GM19463 (cell line): Measurements from ENCODE around the gene HAUS5.
"Not testable (repeated sequence)": the region's sequence is repeated elsewhere in the genome, so short reads cannot be mapped to it uniquely, and the experiment has no call there.

Experiments
- ATAC-seq: cut with Tn5 transposase; IDR thresholded peaks from one replicate; pipeline ENCODE4 v1.9.1; 2021; ENCODE audit warnings: mild to moderate bottlenecking, moderate library complexity; ENCODE audit not compliant: unreplicated experiment

The HAUS5 gene

DNA sequence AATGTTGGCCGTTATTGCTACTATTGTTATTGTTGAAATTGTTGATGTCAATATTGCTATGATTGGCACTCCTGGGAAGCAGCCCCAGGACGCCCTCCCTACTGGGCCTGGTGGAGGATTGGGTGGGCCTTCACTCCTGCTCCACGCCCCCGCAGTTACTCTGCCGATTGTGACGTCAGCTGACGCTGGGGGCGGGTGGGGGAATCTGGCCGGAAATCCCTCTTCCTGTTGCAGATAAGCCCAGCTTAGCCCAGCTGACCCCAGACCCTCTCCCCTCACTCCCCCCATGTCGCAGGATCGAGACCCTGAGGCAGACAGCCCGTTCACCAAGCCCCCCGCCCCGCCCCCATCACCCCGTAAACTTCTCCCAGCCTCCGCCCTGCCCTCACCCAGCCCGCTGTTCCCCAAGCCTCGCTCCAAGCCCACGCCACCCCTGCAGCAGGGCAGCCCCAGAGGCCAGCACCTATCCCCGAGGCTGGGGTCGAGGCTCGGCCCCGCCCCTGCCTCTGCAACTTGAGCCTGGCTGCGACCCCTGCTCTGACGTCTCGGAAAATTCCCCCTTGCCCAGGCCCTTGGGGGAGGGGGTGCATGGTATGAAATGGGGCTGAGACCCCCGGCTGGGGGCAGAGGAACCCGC is 29.1 kb downstream of the HAUS5 start, which contains the start of gene ETV2:
ETV2 (plus strand) TSS at position 231 of the 637 bp plus-strand sequence. CDS start 716 bp downstream, outside the sequence.
- ATAC-seq: no peak

DNA sequence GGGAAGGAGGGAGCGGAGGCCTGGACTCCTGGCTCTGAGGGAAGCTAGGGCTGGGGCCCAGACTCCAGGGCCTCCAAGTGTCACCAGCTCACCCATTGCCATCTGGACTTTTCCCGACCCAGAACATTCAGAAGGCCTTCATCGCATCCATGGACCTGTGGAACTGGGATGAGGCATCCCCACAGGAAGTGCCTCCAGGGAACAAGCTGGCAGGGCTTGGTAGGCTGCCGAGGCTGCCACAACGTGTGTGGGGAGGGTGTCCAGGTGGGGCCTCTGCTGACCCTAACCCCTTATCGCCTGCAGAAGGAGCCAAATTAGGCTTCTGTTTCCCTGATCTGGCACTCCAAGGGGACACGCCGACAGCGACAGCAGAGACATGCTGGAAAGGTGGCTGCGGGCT is 29.8 kb downstream of the HAUS5 start:
- ATAC-seq: no peak

DNA sequence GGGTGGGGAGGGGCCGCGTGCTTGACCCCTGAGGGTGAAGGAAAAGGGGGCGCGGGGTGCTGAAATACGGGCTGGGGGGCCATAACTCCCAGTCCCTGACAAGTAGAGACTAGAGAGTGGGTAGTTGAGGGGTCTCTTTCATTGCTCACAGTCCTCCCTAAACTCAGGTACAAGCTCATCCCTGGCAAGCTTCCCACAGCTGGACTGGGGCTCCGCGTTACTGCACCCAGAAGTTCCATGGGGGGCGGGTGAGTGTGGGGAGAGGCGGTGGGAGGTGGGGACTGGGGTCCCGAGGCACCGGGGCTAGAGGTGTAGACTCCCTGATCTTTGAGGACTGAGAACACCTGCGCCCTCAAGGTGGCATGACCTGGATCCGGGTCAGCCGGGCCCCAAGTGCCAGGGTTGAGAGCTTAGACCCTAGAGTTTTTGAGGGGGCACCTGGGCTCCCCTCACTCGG is 30.3 kb downstream of the HAUS5 start:
- no peak for ATAC-seq

DNA sequence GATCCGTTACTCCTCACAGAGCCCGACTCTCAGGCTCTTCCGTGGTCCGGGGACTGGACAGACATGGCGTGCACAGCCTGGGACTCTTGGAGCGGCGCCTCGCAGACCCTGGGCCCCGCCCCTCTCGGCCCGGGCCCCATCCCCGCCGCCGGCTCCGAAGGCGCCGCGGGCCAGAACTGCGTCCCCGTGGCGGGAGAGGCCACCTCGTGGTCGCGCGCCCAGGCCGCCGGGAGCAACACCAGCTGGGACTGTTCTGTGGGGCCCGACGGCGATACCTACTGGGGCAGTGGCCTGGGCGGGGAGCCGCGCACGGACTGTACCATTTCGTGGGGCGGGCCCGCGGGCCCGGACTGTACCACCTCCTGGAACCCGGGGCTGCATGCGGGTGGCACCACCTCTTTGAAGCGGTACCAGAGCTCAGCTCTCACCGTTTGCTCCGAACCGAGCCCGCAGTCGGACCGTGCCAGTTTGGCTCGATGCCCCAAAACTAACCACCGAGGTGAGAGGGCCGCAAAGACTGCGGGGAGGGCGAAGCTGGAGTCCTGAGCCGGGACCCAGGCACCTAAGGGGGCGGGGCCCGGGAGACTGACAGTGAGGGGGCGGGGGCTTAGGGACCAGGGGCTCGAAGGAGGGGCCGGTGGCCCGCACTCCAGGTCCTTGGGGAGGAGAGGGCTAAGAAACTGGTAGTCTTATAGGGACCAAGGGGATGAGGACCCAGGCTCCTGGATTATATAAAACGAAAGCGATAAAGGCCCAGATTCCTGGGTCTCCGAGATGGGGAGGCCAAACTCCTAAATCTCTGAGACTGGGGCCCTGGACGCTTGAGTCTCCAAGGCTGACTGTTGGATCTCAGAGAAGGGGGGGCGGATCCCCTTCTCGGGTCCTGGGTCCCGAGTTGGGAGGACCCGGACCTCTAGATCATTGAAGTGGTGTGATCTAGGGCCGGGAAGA is 31.0 kb downstream of the HAUS5 start:
- ATAC-seq: peak; percentile 34

DNA sequence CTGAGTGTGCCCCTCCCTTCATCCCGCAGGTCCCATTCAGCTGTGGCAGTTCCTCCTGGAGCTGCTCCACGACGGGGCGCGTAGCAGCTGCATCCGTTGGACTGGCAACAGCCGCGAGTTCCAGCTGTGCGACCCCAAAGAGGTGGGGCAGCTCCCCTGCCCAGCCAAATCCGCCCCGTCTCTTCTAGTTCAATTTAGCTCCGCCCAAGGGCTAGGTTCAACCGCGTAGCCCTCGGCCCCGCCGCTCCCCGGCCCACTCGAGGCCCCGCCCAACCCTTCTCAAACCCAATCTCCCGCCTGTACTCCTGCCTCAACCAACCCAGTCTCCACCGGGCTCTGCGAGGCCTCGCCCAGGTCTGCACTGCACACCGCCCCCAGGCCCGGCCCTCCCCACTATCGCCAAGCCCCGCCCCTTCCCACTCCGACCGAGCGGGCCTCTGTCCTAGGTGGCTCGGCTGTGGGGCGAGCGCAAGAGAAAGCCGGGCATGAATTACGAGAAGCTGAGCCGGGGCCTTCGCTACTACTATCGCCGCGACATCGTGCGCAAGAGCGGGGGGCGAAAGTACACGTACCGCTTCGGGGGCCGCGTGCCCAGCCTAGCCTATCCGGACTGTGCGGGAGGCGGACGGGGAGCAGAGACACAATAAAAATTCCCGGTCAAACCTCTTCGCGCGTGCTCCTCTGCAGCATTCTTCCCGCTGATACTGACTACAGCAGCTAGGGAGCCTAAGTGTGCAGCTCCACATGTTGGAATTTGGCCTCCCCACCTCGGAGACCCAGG is 31.9 kb downstream of the HAUS5 start:
- peak; percentile 63 for ATAC-seq

DNA sequence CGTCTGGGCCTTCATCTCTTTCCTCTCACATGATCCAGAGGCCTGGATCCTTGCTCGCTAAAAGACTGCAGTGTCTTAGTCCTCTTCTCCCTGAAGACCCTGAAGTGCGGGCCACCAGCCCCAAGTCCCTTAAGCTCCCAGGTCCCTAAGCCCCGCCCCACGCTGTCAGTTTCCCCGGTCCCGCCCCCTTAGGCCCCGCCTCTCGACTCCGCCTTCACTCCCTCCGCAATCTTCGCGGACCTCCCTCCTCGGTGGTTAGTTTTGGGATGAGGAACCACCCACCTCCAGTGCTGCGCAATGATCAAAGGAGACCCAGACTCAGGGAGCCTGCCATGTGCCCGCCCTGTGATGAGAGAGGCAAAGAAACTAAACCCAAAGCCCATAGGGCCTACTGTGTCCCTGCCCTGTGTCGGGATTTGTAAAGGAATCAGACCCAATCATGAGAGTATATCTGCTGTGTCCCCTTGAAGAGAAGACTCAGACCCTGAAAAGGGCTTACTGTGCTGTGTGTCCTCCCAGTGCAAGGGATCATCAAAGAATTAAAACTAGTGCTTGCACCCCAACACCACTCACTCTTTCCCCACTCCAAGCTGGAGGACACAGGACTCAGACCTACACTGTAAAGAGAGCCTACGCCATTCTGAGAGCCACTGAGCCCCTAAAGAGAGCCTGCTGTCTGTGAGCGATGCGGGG is 32.6 kb downstream of the HAUS5 start:
- ATAC-seq: no peak

DNA sequence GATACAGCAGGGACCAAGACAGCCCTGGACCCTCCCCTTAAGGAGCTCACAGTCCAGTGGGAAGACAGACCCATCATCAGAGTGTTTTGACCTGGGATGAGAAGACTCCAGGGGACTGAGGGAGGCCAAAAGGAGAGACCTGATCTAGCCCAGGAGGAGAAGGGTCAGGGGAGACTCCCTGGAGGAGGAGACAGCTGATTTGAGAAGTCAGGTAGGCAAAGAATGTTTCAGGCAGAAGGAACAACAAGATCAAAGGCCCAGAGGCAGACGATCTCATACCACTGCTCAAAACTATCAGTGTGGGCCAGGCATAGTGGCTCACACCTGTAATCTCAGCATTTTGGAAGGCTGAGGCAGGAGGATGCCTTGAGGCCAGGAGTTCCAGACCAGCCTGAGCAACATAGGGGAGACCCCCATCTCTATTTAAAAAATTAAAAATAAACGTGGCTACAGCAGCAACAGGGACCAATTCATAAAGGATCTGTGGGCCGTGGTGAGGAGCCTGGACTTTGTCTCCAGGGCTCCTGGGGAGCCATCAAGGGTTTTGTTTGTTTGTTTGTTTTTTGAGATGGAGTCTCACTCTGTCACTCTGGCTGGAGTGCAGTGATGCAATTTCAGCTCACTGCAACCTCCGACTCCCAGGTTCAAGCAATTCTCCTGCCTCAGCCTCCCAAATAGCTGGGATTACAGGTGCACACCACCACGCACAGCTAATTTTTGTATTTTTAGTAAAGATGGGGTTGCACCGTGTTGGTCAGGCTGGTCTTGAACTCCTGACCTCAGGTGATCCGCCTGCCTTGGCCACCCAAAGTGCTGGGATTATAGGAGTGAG is 33.4 kb downstream of the HAUS5 start:
- ATAC-seq: no peak

DNA sequence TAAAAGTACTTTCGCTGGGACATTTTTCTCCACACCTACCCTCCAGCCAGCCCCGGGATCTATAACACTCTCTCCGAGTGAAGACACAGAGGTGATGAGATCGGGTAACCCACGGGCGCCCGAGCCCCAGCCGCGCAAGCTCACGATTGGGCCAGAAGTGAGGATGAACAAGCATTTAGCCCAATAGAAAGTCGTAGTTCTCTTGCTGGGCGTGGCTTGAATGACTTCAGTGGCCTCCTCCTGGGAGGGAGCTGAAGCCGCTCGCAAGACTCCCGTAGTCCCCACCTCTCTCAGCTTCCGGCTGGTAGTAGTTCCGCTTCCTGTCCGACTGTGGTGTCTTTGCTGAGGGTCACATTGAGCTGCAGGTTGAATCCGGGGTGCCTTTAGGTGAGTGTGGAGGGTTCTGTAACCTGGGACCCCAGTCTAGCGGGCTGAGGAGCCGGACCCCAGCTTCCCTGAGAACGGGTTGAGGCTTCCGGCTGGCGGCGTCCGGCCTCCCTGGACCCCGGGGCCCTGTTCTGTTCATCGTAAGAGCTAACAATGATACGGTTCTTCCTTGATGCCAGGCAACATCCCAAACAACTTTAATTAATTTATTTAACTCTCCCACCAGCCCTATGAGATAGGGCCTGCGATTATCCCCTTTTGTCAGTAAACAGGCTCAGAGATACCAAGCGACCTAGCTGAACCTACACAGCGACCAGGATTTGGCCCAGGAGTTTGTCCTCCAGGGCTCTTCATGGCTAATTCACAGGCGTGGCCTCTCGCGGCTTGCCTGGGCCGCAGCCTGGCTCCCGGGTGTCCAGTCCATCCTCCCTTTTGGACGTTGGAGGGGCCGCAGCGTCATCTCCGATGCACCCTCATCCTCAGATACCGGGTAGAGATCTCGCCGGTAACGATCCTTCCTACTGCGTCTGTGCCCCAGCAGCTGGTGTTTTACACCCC is 35.8 kb downstream of the HAUS5 start, which contains the start of gene COX6B1:
COX6B1 (plus strand) TSS at position 307 of the 945 bp plus-strand sequence. CDS start 2,921 bp downstream, outside the sequence.
- ATAC-seq: peak; percentile 64

DNA sequence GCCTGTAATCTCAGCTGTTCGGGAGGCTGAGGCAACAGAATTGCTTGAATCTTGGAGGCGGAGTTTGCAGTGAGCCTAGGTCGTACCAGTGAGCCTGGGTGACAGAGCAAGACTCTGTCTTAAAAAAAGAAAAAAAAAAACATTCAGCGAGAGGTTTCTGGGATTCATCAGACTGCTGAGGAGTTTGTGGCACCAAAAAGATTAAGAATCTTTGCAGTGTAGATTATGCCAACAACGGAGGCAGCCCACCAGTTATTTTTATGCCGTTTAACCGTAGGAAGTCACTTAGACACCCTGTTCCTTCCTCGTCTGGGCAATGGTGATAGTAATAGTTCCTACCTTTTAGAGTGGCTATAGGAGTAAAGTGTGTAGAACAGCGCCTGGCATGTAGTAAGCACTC is 38.0 kb downstream of the HAUS5 start:
- ATAC-seq: no peak

DNA sequence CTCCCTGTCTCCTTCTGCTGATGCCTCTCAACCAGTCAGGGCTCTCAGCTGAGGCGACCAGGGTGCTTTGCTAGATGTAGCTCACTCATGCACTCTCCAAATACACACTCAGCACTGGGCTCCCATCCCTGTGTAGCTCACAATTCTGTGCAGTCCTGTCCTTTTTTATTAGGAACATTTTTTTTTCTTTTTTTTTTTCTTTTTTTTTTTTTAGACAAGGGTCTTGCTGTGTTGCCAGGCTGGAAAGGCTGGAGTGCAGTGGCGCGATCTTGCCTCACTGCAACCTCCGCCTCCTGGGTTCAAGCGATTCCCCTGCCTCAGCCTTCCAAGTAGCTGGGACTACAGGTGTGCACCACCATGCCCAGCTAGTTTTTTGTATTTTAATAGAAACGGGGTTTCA is 42.3 kb downstream of the HAUS5 start:
- not testable (repeated sequence) for ATAC-seq

DNA sequence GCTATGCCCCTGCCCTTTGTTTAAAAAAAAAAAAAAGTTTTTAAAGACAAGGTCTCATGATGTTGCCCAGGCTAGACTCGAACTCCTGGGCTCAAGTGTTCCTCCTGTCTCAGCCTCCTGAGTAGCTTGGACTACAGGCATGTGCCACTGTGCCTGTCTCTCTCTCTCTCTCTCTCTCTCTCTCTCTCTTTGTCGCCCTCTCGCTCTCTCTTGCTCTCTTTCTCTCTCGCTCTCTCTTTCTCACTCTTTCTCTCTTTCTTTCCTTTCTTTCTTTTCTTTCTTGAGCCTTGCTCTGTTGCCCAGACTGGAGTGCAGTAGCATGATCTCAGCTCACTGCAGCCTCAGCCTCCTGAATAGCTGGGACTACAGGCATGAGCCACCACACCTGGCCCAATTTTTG is 43.1 kb downstream of the HAUS5 start:
- ATAC-seq: no peak

DNA sequence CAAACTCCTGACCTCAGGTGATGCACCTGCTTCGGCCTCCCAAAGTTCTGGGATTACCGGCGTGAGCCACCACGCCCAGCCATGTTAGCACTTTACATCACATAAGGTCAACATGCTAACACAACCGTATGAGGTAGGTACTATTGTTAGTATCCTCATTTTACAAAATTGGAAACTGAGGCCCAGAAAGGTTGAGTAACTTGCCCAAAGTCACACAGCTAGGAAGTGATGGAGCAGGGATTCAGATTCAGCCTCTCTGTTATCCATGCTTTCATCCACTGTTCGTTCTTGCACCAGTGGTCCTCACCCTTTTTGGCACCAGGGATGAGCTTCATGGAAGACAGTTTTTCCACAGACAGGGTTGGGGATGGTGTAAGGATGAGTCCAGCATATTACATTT is 44.2 kb downstream of the HAUS5 start:
- no peak for ATAC-seq

DNA sequence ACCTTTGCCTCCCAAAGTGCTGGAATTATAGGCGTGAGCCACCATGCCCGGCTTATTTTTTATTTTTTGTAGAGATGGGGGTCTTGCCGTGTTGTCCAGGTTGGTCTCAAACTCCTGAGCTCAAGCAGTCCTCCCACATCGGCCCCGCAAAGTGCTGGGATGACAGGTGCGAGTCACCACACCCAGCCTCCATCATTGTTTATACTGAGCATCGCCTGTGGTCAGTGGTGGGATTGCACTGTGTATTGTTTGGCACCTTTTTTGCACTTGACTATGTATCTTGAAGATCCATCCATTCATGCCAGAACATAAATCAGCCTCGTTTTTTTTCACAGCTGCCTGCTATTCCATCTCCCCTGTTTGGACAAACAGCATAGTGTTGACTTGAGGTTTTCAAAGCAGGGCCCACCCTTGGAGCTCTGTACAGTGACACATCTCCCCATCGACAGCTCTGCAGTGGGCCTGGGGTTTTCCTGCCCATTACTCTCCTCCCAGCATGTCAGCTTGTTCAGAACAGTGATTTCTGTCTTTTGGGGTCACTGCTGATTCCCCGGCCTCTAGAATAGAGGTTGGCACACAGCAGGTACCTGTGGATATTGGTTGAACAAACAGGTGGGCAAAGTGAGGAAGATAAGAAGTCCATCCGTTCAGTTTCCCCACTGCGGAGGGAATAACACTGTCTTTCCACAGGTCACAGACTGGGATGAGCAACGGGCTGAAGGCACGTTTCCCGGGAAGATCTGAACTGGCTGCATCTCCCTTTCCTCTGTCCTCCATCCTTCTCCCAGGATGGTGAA is 45.6 kb downstream of the HAUS5 start:
- ATAC-seq: no peak

DNA sequence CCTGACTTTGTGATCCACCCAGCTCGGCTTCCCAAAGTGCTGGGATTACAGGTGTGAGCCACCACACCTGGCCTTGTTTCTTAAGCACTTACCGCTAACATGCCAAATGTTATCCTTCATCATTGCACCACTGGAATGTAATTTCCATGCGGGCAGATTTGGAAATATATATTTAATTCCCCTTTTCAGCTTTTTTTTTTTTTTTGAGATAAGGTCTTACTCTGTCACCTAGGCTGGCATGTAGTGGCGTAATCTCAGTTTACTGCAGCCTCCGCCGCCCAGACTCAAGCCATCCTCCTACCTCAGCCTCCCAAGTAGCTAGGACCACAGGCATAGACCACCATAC is 49.4 kb downstream of the HAUS5 start:
- no peak for ATAC-seq

DNA sequence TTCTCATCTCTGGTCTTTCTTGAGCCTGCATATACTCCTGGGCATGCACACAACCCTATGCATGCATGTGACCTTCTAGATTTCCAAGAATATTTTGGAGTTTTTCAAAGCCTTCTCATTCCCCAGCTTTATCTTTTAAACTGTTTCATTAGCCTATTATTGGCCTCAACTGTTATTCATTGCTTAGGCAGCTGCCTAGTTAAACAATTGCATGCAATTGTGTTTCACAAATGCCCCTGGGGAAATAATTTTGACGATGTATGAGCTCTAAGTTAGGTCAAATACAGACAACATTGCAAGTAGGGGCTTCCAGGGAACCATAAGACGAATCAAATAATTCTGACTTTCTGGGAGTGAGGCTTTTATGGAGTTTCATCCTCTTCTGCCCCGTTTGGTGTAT is 51.4 kb downstream of the HAUS5 start:
- ATAC-seq: no peak

DNA sequence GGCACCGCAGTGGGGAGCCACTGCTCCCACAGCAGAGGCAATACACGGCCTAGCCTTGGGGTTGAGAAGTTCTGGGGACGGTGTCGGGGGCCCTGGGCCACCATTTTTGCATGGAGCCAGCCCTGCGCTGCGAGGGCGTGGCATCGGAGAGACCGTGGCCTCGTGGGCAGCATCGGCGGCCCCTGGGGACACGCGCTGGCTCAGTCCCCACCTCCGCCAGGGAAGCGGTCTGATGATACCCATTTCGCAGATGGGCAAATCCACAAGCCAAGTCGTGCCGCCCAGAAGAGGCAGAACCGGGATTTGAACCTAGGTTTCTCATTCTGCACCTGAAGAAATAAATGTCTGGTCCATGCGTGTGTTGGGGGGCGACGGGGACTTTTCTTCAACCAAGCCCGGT is 52.6 kb downstream of the HAUS5 start:
- no peak for ATAC-seq

DNA sequence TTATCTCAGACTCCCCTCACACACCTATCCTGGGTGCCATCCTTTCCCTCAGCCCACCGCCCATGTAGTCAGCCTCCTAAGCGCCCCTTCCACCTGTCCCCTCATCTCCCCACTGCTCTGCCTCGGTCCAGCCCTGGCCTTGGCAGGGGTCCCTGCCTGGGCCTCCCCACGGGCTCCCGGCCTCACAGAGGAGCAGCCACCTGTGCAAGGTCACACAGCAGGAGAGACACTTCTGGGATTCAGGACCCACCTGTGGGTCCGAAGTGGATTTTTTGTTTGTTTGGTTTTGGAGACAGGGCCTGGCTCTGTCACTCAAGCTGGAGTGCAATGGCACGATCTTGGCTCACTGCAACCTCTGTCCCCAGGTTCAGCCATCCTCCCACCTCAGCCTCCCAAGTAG is 53.1 kb downstream of the HAUS5 start:
- no peak for ATAC-seq
